PC-3 (cell line): Measurements from ENCODE around the gene DMD. TPM values are rescaled to one million over a fixed set of nuclear protein-coding genes. Genes with fewer than 3 reads are reported as not detected.

Experiments
- ATAC-seq: fragments of 200-7000 bp; cut with Tn5 transposase; 2 replicates; pipeline ENCODE4 v1.9.1; 2020; ENCODE audit warnings: mild to moderate bottlenecking, moderate library complexity
- BruUV-seq: library from RNA; stranded (reverse); fragments of 400-500 nt; replicated peaks from 2 replicates; lab custom pipeline; 2021; lab: Mats Ljungman, UMichigan
- CTCF ChIA-PET: fragments of 300-600 bp; sonication (Branson Sonifier 250); formaldehyde crosslinking; loops from one replicate; lab custom pipeline; 2022; ENCODE audit warnings: antibody characterized with exemption; lab: Charles Lee
- POLR2A ChIA-PET: fragments of 300-600 bp; sonication (Branson Sonifier 250); formaldehyde crosslinking; loops from one replicate; lab custom pipeline; 2022; ENCODE audit warnings: antibody characterized with exemption; ENCODE audit not compliant: unreplicated experiment; lab: Charles Lee
- DNase-seq: peaks from one replicate; pipeline ENCODE4 v3.0.0-alpha.2; 2015
- H2AFZ ChIP-seq: fragments of 300-600 bp; sonication (generic); 2 replicates; pipeline ENCODE4 v1.6.0; 2016; ENCODE audit warnings: antibody characterized with exemption, low read length
- H3F3A ChIP-seq: fragments of 300-600 bp; sonication (generic); one replicate; pipeline ENCODE4 v1.6.0; 2017; ENCODE audit warnings: antibody characterized with exemption, low read length, control low read depth, mild to moderate bottlenecking; ENCODE audit not compliant: unreplicated experiment
- H3K27ac ChIP-seq: fragments of 300-600 bp; sonication (generic); 2 replicates; pipeline ENCODE4 v1.5.1; 2016; ENCODE audit warnings: mild to moderate bottlenecking, low read length
- H3K27me3 ChIP-seq: fragments of 300-600 bp; sonication (generic); 2 replicates; pipeline ENCODE4 v1.6.1; 2016; ENCODE audit warnings: low read length, mixed read lengths
- H3K36me3 ChIP-seq: fragments of 300-600 bp; sonication (generic); 2 replicates; pipeline ENCODE4 v1.6.1; 2016; ENCODE audit warnings: low read depth, mixed run types, low read length, mixed read lengths
- H3K4me1 ChIP-seq: fragments of 300-600 bp; sonication (generic); 2 replicates; pipeline ENCODE4 v1.5.1; 2016; ENCODE audit warnings: low read length; ENCODE audit not compliant: insufficient read depth
- H3K4me2 ChIP-seq: fragments of 300-600 bp; sonication (generic); 2 replicates; pipeline ENCODE4 v1.6.0; 2016; ENCODE audit warnings: low read length
- H3K4me3 ChIP-seq: fragments of 300-600 bp; sonication (generic); 2 replicates; pipeline ENCODE4 v1.5.1; 2016; ENCODE audit warnings: mild to moderate bottlenecking, low read length, mixed read lengths
- H3K79me2 ChIP-seq: fragments of 300-600 bp; sonication (generic); 2 replicates; pipeline ENCODE4 v1.6.1; 2017; ENCODE audit warnings: low read length, mixed read lengths
- H3K9ac ChIP-seq: fragments of 300-600 bp; sonication (generic); 2 replicates; pipeline ENCODE4 v1.6.0; 2016; ENCODE audit warnings: mild to moderate bottlenecking, low read length
- H3K9me2 ChIP-seq: fragments of 300-600 bp; sonication (generic); replicated peaks from 2 replicates; pipeline ENCODE4 v1.6.1; 2016; ENCODE audit warnings: mixed run types, low read length, mixed read lengths
- H3K9me3 ChIP-seq: fragments of 300-600 bp; sonication (generic); 2 replicates; pipeline ENCODE4 v1.6.1; 2016; ENCODE audit warnings: low read length, mixed read lengths
- H4K20me1 ChIP-seq: fragments of 300-600 bp; sonication (generic); 2 replicates; pipeline ENCODE4 v1.6.1; 2016; ENCODE audit warnings: low read length, mixed read lengths
- EZH2 ChIP-seq: fragments of 300-600 bp; sonication (generic); IDR thresholded peaks from one replicate; pipeline ENCODE4 v1.6.1; 2017; ENCODE audit warnings: antibody characterized with exemption, mild to moderate bottlenecking, low read length; ENCODE audit not compliant: unreplicated experiment
- EZH2phosphoT487 ChIP-seq: fragments of 300-600 bp; sonication (generic); IDR thresholded peaks from 2 replicates; pipeline ENCODE4 v1.6.1; 2018; ENCODE audit warnings: mild to moderate bottlenecking, antibody characterized with exemption, low read length, borderline replicate concordance
- intact Hi-C: fragments of 100-400 bp; cut with micrococcal nuclease; formaldehyde crosslinking; loops from 2 replicates; pipeline ENCODE4 v1.9.0; 2023
- total RNA-seq: library from RNA; depleted of rRNA; stranded (reverse); fragments of >200 nt; gene quantifications from 2 replicates; pipeline ENCODE4 v1.2.3, GENCODE V29; 2014
- TF ChIP-seq, protein P1 (sequence below): fragments of 300-600 bp; sonication (generic); conservative IDR thresholded peaks from 2 replicates; pipeline ENCODE4 v1.5.1; 2017; ENCODE audit warnings: antibody characterized with exemption, low read depth, mild to moderate bottlenecking, low read length

DMD gene
- total RNA-seq, 1 experiment from 2014 or later, result not detected

DNA sequence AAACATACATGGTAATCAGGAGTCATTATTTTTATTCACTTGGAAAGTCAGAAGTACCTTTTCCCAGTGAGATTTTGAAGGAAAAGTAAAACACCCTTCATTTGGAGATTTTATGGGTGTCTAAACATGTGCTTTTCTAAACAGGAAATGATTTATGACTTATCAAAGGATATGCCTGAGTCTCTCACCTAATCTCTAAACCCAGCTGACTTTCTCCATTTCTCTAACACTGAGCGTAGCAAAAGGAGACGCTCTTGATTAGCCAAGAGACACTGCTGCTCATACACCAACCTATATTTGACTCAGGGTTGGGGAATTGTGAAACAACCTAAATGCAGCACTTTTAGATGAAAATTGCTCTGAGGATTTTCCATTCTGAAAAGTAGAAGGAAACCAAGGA, 1671.0 kb downstream of the DMD start:
- intact Hi-C loops, result no loop called here

DNA sequence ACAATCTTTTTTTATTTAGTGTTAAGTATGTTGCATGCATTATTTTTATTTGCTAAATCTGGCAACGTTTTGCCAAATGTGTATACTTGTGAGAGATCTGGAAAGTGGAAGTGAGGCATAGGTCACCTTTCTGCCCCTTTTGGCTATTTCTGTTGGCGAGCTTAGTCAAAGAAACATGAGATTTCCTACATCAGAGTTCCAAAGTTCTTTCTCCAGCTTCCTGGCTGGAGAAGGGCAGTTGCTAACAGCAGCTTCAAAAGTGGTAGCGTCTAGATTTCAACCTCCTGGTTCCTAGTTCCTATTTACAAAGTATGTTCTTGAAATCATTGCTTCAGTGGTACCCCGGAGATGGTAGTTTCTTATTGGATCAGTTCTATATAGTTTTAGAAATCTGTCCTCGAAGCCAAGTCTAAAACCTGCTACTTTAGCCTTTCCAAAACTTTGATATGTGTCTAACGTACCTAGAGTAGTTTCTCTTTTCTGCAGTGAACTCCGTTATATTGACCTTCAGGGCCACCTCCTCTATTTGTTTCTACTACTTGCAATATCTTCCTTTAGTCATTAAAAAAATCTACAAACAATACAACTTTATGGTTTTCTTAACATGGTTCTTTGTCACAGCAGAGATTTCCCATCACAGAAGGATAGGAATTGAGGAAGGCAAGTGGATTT, 1683.8 kb downstream of the DMD start:
- POLR2A ChIA-PET, result no interaction called here

More for the DNA sequence above, 1671.0 kb downstream of the DMD start:
- no peak overlapping the region for H3K27ac ChIP-seq
- TF ChIP-seq EZH2, result no peak
- no TSS peak for BruUV-seq
- POLR2A ChIA-PET, result no interaction called here
- H3K9ac ChIP-seq, result no peak overlapping the region
- DNase-seq (no peak), ATAC-seq (no peak)
- H2AFZ ChIP-seq, result no peak overlapping the region
- H3K4me3 ChIP-seq, result no peak overlapping the region
- CTCF ChIA-PET, result no interaction called here
- no peaks in the 10 kb centered on the region for H3K9me3 ChIP-seq
- no peaks in the 10 kb centered on the region for H4K20me1 ChIP-seq
- no peaks in the 10 kb centered on the region for H3F3A ChIP-seq
- no peak overlapping the region for H3K4me2 ChIP-seq
- no peaks in the 10 kb centered on the region for H3K79me2 ChIP-seq
- no peaks in the 10 kb centered on the region for H3K36me3 ChIP-seq
- H3K4me1 ChIP-seq, result no peaks in the 10 kb centered on the region
- no peaks in the 10 kb centered on the region for H3K27me3 ChIP-seq
- H3K9me2 ChIP-seq, result no peaks in the 10 kb centered on the region

DNA sequence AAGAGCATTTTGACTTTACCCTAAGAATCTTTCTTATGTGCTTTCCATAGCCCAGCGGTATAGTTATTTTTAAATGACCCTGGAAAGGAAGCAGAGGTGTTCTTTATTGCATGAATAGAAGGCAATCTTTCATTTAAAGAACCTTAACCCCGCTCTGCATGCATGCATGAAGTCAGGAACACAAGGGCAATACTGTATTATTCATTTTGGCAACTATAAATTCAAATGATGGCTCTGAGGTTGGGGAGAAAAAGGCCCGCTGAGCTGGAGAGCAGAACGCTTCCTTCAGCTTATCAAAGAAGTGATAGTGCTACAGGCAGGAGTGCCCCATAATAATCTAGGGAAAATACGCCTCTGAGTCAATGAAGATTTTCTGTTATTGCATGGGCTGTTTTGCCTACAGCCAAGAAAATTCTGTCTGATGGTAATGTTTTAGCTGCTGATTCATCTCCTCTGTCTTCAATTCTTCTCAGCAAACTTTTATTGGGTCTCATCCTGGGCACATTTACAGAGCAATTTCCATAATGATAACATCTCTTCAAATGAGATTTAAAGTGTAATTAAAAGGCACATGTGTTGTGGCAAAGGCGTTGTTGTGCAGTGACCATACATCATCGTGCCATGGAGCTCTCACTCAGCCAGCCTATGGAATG, 1687.3 kb downstream of the DMD start:
- ChIA-PET POLR2A (no interaction called here), CTCF (no interaction called here)
- H3K9ac ChIP-seq, result no peak overlapping the region
- no peak overlapping the region for H3K27ac ChIP-seq
- no peaks in the 10 kb centered on the region for H3K9me3 ChIP-seq
- no peaks in the 10 kb centered on the region for H3F3A ChIP-seq
- ATAC-seq, result no peak
- H3K4me2 ChIP-seq, result no peak overlapping the region
- no TSS peak for BruUV-seq
- H3K9me2 ChIP-seq, result no peaks in the 10 kb centered on the region
- no peaks in the 10 kb centered on the region for H4K20me1 ChIP-seq
- no peaks in the 10 kb centered on the region for H3K4me1 ChIP-seq
- intact Hi-C loops, result no loop called here
- TF ChIP-seq, protein P1, sequence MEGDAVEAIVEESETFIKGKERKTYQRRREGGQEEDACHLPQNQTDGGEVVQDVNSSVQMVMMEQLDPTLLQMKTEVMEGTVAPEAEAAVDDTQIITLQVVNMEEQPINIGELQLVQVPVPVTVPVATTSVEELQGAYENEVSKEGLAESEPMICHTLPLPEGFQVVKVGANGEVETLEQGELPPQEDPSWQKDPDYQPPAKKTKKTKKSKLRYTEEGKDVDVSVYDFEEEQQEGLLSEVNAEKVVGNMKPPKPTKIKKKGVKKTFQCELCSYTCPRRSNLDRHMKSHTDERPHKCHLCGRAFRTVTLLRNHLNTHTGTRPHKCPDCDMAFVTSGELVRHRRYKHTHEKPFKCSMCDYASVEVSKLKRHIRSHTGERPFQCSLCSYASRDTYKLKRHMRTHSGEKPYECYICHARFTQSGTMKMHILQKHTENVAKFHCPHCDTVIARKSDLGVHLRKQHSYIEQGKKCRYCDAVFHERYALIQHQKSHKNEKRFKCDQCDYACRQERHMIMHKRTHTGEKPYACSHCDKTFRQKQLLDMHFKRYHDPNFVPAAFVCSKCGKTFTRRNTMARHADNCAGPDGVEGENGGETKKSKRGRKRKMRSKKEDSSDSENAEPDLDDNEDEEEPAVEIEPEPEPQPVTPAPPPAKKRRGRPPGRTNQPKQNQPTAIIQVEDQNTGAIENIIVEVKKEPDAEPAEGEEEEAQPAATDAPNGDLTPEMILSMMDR, result no peak
- TF ChIP-seq EZH2 (no peak), EZH2phosphoT487 (no peak)
- H3K79me2 ChIP-seq, result no peaks in the 10 kb centered on the region
- H2AFZ ChIP-seq, result no peak overlapping the region
- no peak for DNase-seq
- no peaks in the 10 kb centered on the region for H3K27me3 ChIP-seq
- no peak overlapping the region for H3K4me3 ChIP-seq
- no peaks in the 10 kb centered on the region for H3K36me3 ChIP-seq

More for the DNA sequence above, 1683.8 kb downstream of the DMD start:
- Histone ChIP-seq H3K36me3 (no peaks in the 10 kb centered on the region), H3F3A (no peaks in the 10 kb centered on the region), H3K4me2 (no peak overlapping the region), H3K9me2 (no peaks in the 10 kb centered on the region), H4K20me1 (no peaks in the 10 kb centered on the region), H2AFZ (no peak overlapping the region), H3K9ac (no peak overlapping the region), H3K4me1 (no peaks in the 10 kb centered on the region), H3K4me3 (no peak overlapping the region), H3K79me2 (no peaks in the 10 kb centered on the region), H3K9me3 (no peaks in the 10 kb centered on the region), H3K27me3 (no peaks in the 10 kb centered on the region), H3K27ac (no peak overlapping the region)
- intact Hi-C loops, result no loop called here
- DNase-seq (no peak), ATAC-seq (no peak)
- CTCF ChIA-PET, result no interaction called here
- TF ChIP-seq EZH2 (no peak), EZH2phosphoT487 (no peak)
- TF ChIP-seq, protein P1, result no peak
- no TSS peak for BruUV-seq
